Peyer's patch (tissue), 4 donors: ENCODE results near the gene LIMCH1.

Experiments
- CTCF ChIP-seq, 6 experiments: fragments of 450-650 bp in 4 of 6; fragments of 200-600 bp in 2 of 6; sonication (generic) in 1 of 6; IDR thresholded peaks; one replicate each; pipeline ENCODE4 v1.5.1; 2017 to 2019; ENCODE audit warnings: antibody characterized with exemption in 6 of 6, mild to moderate bottlenecking in 3 of 6, moderate library complexity in 1 of 6
- POLR2A ChIP-seq, 2 donors: fragments of 450-650 bp; IDR thresholded peaks; one replicate each; pipeline ENCODE4 v1.5.1; 2017; ENCODE audit warnings: antibody characterized with exemption in 2 of 2, mild to moderate bottlenecking in 2 of 2, moderate library complexity in 2 of 2

- TF ChIP-seq CTCF (IDR thresholded peaks at IDR 0.05) (no peak), POLR2A (IDR thresholded peaks at IDR 0.05) (no peak)
Observed at GRCh38 chr4:41749631-41750039, 211.7 kb downstream of the LIMCH1 start.
